A549 treated with Mapracorat at 1 μM for 4 hours (cell line): ENCODE results near the gene TSPOAP1. TPM values are rescaled to one million over a fixed set of nuclear protein-coding genes. Genes with fewer than 3 reads are reported as not detected.

Source experiments
- total RNA-seq: library from RNA; stranded (reverse); fragments of 200-300 nt; extraction: Qiagen RNA extraction; gene quantifications from 5 replicates; pipeline ENCODE4 v1.2.3, GENCODE V29; 2022

Gene TSPOAP1, protein sequence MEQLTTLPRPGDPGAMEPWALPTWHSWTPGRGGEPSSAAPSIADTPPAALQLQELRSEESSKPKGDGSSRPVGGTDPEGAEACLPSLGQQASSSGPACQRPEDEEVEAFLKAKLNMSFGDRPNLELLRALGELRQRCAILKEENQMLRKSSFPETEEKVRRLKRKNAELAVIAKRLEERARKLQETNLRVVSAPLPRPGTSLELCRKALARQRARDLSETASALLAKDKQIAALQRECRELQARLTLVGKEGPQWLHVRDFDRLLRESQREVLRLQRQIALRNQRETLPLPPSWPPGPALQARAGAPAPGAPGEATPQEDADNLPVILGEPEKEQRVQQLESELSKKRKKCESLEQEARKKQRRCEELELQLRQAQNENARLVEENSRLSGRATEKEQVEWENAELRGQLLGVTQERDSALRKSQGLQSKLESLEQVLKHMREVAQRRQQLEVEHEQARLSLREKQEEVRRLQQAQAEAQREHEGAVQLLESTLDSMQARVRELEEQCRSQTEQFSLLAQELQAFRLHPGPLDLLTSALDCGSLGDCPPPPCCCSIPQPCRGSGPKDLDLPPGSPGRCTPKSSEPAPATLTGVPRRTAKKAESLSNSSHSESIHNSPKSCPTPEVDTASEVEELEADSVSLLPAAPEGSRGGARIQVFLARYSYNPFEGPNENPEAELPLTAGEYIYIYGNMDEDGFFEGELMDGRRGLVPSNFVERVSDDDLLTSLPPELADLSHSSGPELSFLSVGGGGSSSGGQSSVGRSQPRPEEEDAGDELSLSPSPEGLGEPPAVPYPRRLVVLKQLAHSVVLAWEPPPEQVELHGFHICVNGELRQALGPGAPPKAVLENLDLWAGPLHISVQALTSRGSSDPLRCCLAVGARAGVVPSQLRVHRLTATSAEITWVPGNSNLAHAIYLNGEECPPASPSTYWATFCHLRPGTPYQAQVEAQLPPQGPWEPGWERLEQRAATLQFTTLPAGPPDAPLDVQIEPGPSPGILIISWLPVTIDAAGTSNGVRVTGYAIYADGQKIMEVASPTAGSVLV (N-terminal part only)
- not detected in 5 replicates for total RNA-seq

GRCh38 chr17:58328195-58329034 lies at the start of gene TSPOAP1:
TSPOAP1 (minus strand) TSS chr17:58328795; CDS start chr17:58327920, 875 bp downstream.

GRCh38 chr17:58351831-58352595 lies 23.4 kb upstream of the TSPOAP1 start, which contains the start of gene SUPT4H1:
SUPT4H1 (minus strand) TSS chr17:58352201; CDS start chr17:58352135, 66 bp downstream.

DNA sequence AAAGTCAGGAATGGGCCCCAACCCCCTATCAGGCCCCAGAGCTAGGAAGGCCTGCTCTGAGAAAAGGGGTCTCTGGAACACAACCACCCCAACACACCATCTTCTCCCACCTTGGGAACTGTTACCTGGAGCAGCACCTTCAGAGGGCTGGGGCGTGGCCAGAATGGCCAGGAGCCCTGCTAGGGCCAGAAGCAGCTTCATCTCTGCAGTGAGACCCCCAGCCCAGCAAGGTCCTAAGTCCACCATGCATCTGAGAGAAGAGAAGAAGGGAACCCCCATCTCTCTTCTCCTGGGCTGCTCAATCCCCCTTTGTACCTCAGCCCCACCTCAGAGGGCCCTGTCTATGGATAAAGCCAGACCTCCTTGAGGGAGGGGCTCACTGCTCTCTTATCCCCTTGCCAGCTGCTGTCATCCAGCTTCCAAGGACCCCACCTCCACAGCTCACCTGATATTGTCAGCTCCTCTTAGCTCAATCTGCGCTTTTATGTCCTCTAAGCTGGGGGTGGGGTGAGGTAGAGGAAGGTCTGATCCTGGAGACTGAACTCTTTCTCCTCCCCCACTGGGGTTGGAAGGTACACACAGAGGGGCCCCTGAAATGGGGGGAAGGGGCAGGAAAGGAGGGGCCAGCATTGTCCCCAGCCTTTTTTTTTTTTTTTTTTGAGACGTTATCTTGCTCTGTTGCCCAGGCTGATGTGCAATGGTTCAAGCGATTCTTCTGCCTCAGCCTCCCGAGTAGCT lies 47.9 kb downstream of the TSPOAP1 start, which contains the start of gene MPO:
TSS of gene MPO (minus strand) at position 456 of the 738 bp plus-strand sequence. CDS start at position 279, 177 bp downstream.

Other genes with a start within 250 kb of the TSPOAP1 start
- gene DYNLL2, start 245.4 kb downstream of the TSPOAP1 start, total RNA-seq, result 18.2 to 24.3 TPM (median 23.3 TPM) in 5 replicates
- gene OR4D1, start 180.4 kb downstream of the TSPOAP1 start, total RNA-seq, result not detected in 5 replicates
- gene OR4D2, start 161.8 kb downstream of the TSPOAP1 start, total RNA-seq, result not detected in 5 replicates
- not detected in 5 replicates for gene EPX, start 136.1 kb downstream of the TSPOAP1 start, total RNA-seq
- 9.0 to 12.7 TPM (median 11.2 TPM) in 5 replicates for gene MKS1, start 109.5 kb downstream of the TSPOAP1 start, total RNA-seq
- not detected in 5 replicates for gene LPO, start 90.2 kb downstream of the TSPOAP1 start, total RNA-seq
- not detected in 5 replicates for gene MPO, start 47.9 kb downstream of the TSPOAP1 start, total RNA-seq
- gene SUPT4H1, start 23.4 kb upstream of the TSPOAP1 start, total RNA-seq, result 117 to 168 TPM (median 149 TPM) in 5 replicates
- 0.19 to 0.47 TPM (median 0.28 TPM) in 5 replicates for gene RNF43, start 88.7 kb upstream of the TSPOAP1 start, total RNA-seq
- not detected in 5 replicates for gene HSF5, start 159.6 kb upstream of the TSPOAP1 start, total RNA-seq
- gene MTMR4, start 185.8 kb upstream of the TSPOAP1 start, total RNA-seq, result 7.0 to 11.3 TPM (median 9.6 TPM) in 5 replicates